GM18861 (cell line): ENCODE data around the gene PDE6B.
"Not testable (repeated sequence)": the region's sequence is repeated elsewhere in the genome, so short reads cannot be mapped to it uniquely, and the experiment has no call there.

ENCODE experiments used
- ATAC-seq: cut with Tn5 transposase; IDR thresholded peaks from one replicate; pipeline ENCODE4 v1.9.1; 2021; ENCODE audit not compliant: unreplicated experiment

Gene PDE6B

GRCh38 chr4:682490-683172 is 57.3 kb downstream of the PDE6B start:
- no peak for ATAC-seq

GRCh38 chr4:683247-683897 is 58.0 kb downstream of the PDE6B start:
- no peak for ATAC-seq

- ATAC-seq: no peak
Observed at GRCh38 chr4:683982-684622, 58.7 kb downstream of the PDE6B start.

- no peak for ATAC-seq
Observed at GRCh38 chr4:684623-685327, 59.4 kb downstream of the PDE6B start.

GRCh38 chr4:685679-686412 is 60.5 kb downstream of the PDE6B start:
- ATAC-seq: no peak

GRCh38 chr4:686413-687040 is 61.2 kb downstream of the PDE6B start:
- no peak for ATAC-seq

- no peak for ATAC-seq
Observed at GRCh38 chr4:687048-687970, 61.9 kb downstream of the PDE6B start.

- ATAC-seq: no peak
Observed at GRCh38 chr4:687971-688853, 62.8 kb downstream of the PDE6B start.

GRCh38 chr4:688854-689681 is 63.7 kb downstream of the PDE6B start, which contains the start of gene SLC49A3:
Gene SLC49A3, minus strand, starts transcription at chr4:689151. Its CDS starts 24 bp downstream, at chr4:689127.
- no peak for ATAC-seq

GRCh38 chr4:689723-690122 is 64.3 kb downstream of the PDE6B start:
- ATAC-seq: no peak

GRCh38 chr4:692771-693554 is 67.6 kb downstream of the PDE6B start:
- ATAC-seq: no peak

- not testable (repeated sequence) for ATAC-seq
Observed at GRCh38 chr4:694341-694940, 69.1 kb downstream of the PDE6B start.

- ATAC-seq: no peak
Observed at GRCh38 chr4:699816-700580, 74.6 kb downstream of the PDE6B start.

DNA sequence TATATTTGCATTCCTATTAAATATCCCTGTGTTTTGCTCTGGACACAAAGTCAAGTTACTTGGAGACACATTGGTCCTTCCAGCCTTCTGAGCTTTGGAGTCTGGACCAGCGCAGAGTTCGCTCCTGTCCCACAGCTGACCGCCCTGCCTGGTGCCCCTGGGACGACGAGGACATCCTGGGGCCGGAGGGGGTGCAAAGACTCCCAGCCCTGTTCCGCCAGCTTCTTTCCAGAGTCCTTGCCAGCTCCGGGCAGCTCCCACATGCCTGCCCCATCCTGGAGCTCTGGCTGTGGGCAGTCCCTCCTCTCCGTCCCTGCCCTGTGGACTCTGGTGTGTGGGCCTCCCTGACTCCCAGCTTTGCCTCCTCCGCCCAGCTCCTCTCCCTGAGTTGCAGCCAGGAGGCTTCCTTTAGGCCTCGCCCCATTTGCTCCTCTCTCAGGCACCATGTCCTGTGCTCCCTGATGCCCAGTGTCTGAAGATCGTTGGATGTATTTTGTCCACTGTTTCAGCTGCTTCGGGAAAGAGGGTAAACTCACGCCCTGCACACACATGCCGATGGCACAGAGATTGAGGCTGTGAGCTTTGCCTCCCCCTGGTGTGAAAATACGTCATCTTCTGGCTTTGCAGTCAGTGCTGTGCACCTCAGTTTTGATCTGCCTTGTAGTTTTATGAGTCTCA is 75.4 kb downstream of the PDE6B start:
- no peak for ATAC-seq

- no peak for ATAC-seq
Observed at GRCh38 chr4:702618-703048, 77.3 kb downstream of the PDE6B start.
